ENCODE data around the gene CTXN1. TPM values are rescaled to one million over a fixed set of nuclear protein-coding genes. Genes with fewer than 3 reads are reported as not detected.
A peak's percentile ranks its signal among the peaks of the same experiment; 100 is the strongest.
"Not testable (repeated sequence)": the region's sequence is repeated elsewhere in the genome, so short reads cannot be mapped to it uniquely, and the experiment has no call there.

CTXN1 gene
- total RNA-seq, 2 donors from 2014 or later: 0.78 TPM; not detected in 1

- ATAC-seq: no peak
- H3K27ac Mint-ChIP-seq: peak overlapping the region; percentile 96 to 97
- no peak for DNase-seq (ENCODE audit: low spot score in 2 of 2)
- H3K36me3 Mint-ChIP-seq: peaks cover 10% of the 10 kb centered on the region in 2 donors
- H3K9me3 Mint-ChIP-seq: no peaks in the 10 kb centered on the region
Observed at GRCh38 chr19:7902796-7903243, 23.1 kb downstream of the CTXN1 start.

GRCh38 chr19:7901337-7901736 is 24.6 kb downstream of the CTXN1 start:
- ATAC-seq (no peak), DNase-seq (ENCODE audit: low spot score in 2 of 2) (no peak)
- no peak overlapping the region for H3K27ac Mint-ChIP-seq
- no peaks in the 10 kb centered on the region for H3K9me3 Mint-ChIP-seq
- peaks cover 10% of the 10 kb centered on the region in 2 donors for H3K36me3 Mint-ChIP-seq

GRCh38 chr19:7900931-7901330 is 25.0 kb downstream of the CTXN1 start:
- Mint-ChIP-seq H3K27ac (no peak overlapping the region), H3K36me3 (peaks cover 10% of the 10 kb centered on the region in 2 donors), H3K9me3 (no peaks in the 10 kb centered on the region)
- ATAC-seq (no peak), DNase-seq (ENCODE audit: low spot score in 2 of 2) (no peak)

GRCh38 chr19:7900401-7900870 is 25.5 kb downstream of the CTXN1 start:
- ATAC-seq (no peak), DNase-seq (ENCODE audit: low spot score in 2 of 2) (no peak)
- H3K27ac Mint-ChIP-seq: no peak overlapping the region
- peaks cover 10% of the 10 kb centered on the region in 2 donors for H3K36me3 Mint-ChIP-seq
- no peaks in the 10 kb centered on the region for H3K9me3 Mint-ChIP-seq

- ATAC-seq: no peak
- no peaks in the 10 kb centered on the region for H3K9me3 Mint-ChIP-seq
Observed at GRCh38 chr19:7899751-7900378, 26.1 kb downstream of the CTXN1 start.

GRCh38 chr19:7898967-7899366 is 27.0 kb downstream of the CTXN1 start:
- no peaks in the 10 kb centered on the region for H3K36me3 Mint-ChIP-seq
- DNase-seq (ENCODE audit: low spot score in 2 of 2) (no peak), ATAC-seq (no peak)
- H3K9me3 Mint-ChIP-seq: no peaks in the 10 kb centered on the region
- H3K27ac Mint-ChIP-seq: no peak overlapping the region

More at GRCh38 chr19:7899751-7900378, 26.1 kb downstream of the CTXN1 start:
- Mint-ChIP-seq H3K36me3 (peaks cover 5% of the 10 kb centered on the region in 2 donors), H3K27ac (no peak overlapping the region)
- no peak for DNase-seq (ENCODE audit: low spot score in 2 of 2)

- ATAC-seq (no peak), DNase-seq (ENCODE audit: low spot score in 2 of 2) (no peak)
- Mint-ChIP-seq H3K9me3 (no peaks in the 10 kb centered on the region), H3K27ac (no peak overlapping the region), H3K36me3 (no peaks in the 10 kb centered on the region)
Observed at GRCh38 chr19:7897292-7897691, 28.6 kb downstream of the CTXN1 start.

- ATAC-seq (no peak), DNase-seq (ENCODE audit: low spot score in 2 of 2) (no peak)
- H3K9me3 Mint-ChIP-seq: no peaks in the 10 kb centered on the region
- no peak overlapping the region for H3K27ac Mint-ChIP-seq
- H3K36me3 Mint-ChIP-seq: no peaks in the 10 kb centered on the region
Observed at GRCh38 chr19:7895565-7895964, 30.4 kb downstream of the CTXN1 start.

- no peaks in the 10 kb centered on the region for H3K9me3 Mint-ChIP-seq
- DNase-seq (ENCODE audit: low spot score in 2 of 2) (no peak), ATAC-seq (no peak)
- H3K27ac Mint-ChIP-seq: no peak overlapping the region
- H3K36me3 Mint-ChIP-seq: no peaks in the 10 kb centered on the region
Observed at GRCh38 chr19:7894612-7895309, 31.2 kb downstream of the CTXN1 start.

- not testable (repeated sequence) for H3K36me3 Mint-ChIP-seq
Observed at GRCh38 chr19:7893362-7894101, 32.4 kb downstream of the CTXN1 start.

GRCh38 chr19:7888826-7889217 is 37.1 kb downstream of the CTXN1 start:
- DNase-seq (ENCODE audit: low spot score in 2 of 2) (no peak), ATAC-seq (no peak)
- Mint-ChIP-seq H3K27ac (no peak overlapping the region), H3K36me3 (no peaks in the 10 kb centered on the region), H3K9me3 (no peaks in the 10 kb centered on the region)

More at GRCh38 chr19:7893362-7894101, 32.4 kb downstream of the CTXN1 start:
- H3K9me3 Mint-ChIP-seq; DNase-seq (ENCODE audit: low spot score in 2 of 2); ATAC-seq; H3K27ac Mint-ChIP-seq: not testable (repeated sequence)

- H3K27ac Mint-ChIP-seq: no peak within 1 kb of the TSS
- DNase-seq (ENCODE audit: low spot score in 2 of 2) (peak in 1 of 2 donors; percentile 62), ATAC-seq (peak; percentile 59 to 98)
- no peaks in the 10 kb centered on the region for H3K9me3 Mint-ChIP-seq
- H3K36me3 Mint-ChIP-seq: no peaks in the 10 kb centered on the region
Observed at GRCh38 chr19:7888145-7888825, 37.6 kb downstream of the CTXN1 start, which contains the start of gene LRRC8E. Gene LRRC8E, plus strand, starts transcription at chr19:7888510. Its CDS starts 7,094 bp downstream, at chr19:7895604.

- no peak overlapping the region for H3K27ac Mint-ChIP-seq
- no peak for ATAC-seq
- no peaks in the 10 kb centered on the region for H3K36me3 Mint-ChIP-seq
Observed at GRCh38 chr19:7887408-7888144, 38.4 kb downstream of the CTXN1 start.

GRCh38 chr19:7885818-7886217 is 40.1 kb downstream of the CTXN1 start:
- Mint-ChIP-seq H3K27ac (no peak overlapping the region), H3K9me3 (no peaks in the 10 kb centered on the region), H3K36me3 (no peaks in the 10 kb centered on the region)
- DNase-seq (ENCODE audit: low spot score in 2 of 2): no peak
- no peak for ATAC-seq

More at GRCh38 chr19:7887408-7888144, 38.4 kb downstream of the CTXN1 start:
- H3K9me3 Mint-ChIP-seq: no peaks in the 10 kb centered on the region
- no peak for DNase-seq (ENCODE audit: low spot score in 2 of 2)

GRCh38 chr19:7883796-7884570 is 42.0 kb downstream of the CTXN1 start:
- Mint-ChIP-seq H3K9me3 (no peaks in the 10 kb centered on the region), H3K36me3 (no peaks in the 10 kb centered on the region), H3K27ac (no peak overlapping the region)
- ATAC-seq: no peak
- DNase-seq (ENCODE audit: low spot score in 2 of 2): no peak
